8988T (cell line): Measurements from ENCODE around the gene TRPM2.
"Not testable (repeated sequence)": the region's sequence is repeated elsewhere in the genome, so short reads cannot be mapped to it uniquely, and the experiment has no call there.

Experiments used
- DNase-seq: peaks from one replicate; pipeline ENCODE4 v3.0.0; 2011

The TRPM2 gene

DNA sequence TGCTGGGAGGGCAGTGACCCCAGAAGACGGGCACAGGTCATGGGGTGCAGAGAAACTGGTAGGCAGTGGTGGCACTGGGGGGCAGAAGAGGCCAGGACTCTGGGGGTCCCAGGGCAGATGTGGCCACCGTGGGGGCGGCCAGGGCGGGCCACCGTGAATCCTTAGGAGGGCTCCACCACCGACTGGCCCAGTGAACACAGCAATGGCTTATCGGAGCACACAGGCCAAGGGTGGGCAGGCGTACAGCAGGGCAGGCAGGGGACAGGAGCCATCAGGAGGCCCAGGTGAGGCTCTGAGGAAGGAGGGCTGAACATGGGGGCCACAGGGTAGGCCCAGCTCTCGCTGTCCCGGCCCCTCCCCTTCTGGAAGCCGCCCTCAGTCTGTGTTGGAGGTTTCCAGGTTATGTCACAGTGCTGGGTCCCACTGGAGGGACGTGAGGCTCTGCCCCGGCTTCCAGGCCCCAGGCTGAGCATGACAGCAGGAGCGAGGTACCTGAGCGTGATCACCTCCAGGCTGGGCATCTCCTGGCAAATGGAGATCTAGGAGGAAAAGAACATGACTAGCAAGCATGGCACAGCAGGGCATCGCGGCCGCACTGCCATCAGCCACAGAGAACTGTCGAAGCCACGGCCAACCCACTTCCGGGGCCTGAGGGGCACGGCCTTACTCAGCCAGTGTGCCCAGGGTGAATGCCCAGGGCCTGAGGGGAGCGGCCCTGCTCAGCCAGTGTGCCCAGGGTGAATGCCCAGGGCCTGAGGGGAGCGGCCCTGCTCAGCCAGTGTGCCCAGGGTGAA lies 18.0 kb upstream of the TRPM2 start:
- no peak for DNase-seq

GRCh38 chr21:44337449-44337848 lies 16.0 kb upstream of the TRPM2 start:
- DNase-seq, result no peak

DNA sequence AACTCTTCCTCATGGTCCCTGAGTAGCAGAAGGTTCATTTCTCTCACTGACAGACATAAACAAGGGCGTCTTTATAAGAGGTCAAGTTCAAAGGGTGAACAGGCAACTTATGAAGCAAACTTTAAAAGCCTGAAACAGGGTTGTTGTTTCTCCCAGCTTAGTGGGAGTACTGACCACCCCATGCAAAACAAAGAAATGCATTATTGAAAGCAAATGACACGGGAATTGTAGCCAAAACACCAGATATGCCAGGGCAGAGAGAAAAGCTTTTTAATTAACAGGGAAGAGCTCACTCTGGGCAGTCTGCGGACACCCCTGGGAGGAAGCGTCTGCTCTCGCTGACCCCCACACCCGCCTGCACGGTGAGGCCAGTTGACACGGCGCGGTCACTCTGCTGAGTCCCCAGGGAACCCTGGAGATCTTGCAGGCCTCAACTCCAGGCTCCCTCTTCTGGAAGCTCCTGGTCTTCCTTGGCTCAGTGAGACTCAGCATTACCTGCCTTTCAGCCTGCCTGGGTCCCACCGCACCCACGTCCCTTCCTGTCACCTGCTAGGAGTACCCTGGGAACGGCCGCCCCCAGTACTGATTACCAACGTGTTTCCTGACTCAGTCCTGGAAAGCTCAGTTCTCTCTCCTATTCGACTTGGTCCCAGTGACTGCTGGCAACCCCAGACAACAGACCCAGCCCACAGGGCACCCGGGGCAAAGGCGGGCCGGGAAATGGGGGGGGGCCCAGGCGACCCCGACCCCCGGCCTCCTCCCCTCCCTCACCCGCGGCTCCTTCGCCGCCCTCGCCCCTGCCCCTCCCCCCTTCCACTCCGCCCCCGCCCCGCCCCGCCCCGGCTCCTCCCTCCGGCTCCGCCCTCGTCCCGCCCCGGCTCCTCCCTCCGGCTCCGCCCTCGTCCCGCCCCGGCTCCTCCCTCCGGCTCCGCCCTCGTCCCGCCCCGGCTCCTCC lies 15.2 kb upstream of the TRPM2 start:
- no peak for DNase-seq

DNA sequence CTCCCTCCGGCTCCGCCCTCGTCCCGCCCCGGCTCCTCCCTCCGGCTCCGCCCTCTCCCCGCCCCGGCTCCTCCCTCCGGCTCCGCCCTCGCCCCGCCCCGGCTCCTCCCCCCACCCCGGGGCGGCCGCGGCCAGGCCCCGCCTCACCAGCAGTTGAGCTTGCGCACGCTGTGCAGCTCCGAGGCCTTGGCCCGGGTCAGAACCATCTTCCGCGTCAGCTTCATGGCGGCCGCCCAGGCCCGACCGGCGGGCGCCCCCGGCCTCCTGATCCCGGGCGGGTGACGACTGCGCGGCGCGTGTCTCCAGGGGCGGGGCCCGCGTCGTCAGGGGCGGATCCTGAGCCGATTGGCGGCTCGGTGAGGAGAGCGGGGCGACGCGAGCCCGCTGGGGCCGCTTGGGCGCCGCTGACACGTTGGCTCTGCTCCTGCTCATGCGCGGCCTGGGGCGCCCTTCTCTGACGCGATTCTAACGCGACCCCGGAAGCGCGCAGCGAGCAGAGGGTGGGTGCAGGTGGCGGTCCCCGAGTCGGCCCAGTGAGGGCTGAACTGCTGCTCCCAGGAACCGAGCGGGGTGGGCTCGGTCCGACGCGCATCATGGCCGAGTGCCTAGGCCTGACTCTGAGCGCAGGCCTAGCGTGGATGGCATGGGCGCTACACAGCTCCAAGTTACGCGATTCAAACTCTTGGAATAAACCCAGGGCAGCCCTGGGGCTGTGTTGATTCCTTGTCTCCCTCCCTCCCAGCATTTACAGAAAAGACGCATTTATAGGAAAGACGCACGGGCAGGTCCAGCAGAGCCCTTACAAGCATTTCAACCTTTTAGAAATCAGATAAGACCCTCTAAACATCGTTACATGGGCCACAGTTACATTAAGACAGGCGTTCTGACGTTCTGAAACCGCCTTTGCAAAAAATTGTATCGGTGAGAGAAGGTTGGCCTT lies 14.2 kb upstream of the TRPM2 start, which contains the start of gene CFAP410:
CFAP410 (minus strand) TSS at position 420 of the 940 bp plus-strand sequence; CDS start at position 224, 196 bp downstream.
- peak; percentile 90 for DNase-seq

GRCh38 chr21:44341726-44342458 lies 11.5 kb upstream of the TRPM2 start:
- DNase-seq, result not testable (repeated sequence)

DNA sequence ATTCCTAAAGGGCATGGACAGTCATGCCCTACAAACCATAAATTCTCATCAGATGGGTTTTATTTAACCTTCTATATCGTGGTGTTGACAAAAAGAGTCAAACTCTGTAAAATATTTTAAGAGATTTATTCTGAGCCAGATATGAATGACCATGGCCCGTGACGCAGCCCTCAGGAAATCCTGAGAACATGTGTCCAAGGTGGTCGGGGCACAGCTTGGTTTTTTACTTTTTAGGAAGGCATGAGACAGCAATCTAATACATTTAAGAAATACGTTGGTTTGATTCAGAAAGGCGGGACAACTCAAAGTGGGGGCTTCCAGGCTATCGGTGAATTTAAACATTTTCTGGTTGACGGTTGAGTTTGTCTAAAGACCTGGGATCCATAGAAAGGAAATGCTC lies 10.4 kb upstream of the TRPM2 start:
- not testable (repeated sequence) for DNase-seq

GRCh38 chr21:44344541-44345183 lies 8.8 kb upstream of the TRPM2 start:
- DNase-seq, result no peak

DNA sequence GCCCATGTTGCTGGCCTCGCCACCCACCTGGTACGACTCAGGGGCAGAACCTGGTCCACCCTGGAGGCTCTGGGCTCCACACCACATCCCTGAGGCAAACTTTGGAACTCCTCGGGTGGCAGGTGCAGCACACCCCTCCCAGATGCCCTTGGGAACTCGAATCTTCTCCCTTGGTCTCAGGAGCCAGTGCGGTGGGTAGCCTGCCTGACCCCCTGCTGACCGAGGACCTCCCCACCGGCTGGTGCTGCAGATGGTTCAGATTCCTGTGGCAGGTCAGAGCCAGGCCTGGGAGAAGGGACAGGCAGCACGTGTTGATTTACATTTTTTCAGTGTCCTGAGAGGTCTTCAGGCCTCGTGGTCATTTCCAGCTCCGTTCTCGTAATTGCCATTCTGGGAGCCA lies 7.9 kb upstream of the TRPM2 start:
- no peak for DNase-seq

DNA sequence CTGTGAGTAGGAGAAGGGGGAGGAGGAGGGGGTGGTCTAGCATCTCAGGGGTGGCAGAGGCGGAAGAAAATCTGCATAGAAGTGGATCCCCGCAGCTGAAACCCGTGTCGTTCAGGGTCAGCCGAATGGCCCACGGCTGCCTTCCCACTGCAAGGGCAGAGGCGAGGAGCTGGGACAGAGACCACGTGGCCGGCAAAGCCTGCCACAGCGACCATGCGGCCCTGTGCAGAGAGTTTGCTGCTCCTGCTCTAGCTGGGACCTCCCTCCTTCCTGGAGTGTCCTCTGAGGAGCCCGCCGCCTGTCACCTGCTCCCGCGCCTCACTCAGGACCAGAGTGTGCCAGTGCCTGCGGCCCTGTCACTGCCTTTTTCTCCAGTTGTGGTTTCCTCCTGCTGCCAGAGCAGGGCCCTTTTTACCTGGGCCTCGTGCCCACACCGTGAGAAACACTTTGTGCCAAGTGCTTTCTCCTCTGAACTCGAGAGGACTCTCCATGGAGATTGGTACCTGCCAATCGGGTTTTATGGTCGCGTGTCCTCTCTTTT lies 5.4 kb upstream of the TRPM2 start:
- DNase-seq, result no peak

DNA sequence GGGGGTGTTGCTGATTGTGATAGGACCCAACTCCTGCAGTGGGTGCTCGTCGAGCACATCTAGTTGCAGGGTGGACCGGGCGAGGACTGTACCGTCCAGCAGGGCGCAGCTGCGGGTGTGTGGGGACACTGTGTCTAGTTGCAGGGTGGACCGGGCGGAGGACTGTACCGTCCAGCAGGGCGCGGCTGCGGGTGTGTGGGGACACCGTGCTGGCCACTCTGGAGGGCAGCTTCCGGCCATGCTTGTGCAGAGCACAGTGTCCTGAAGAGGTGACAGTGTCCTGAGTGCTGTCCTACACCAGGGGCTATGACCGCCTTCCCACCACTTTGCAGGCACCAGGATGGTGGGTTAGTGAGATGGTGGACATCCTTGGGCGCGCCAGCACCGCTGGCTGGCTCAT lies 4.6 kb upstream of the TRPM2 start:
- no peak for DNase-seq

DNA sequence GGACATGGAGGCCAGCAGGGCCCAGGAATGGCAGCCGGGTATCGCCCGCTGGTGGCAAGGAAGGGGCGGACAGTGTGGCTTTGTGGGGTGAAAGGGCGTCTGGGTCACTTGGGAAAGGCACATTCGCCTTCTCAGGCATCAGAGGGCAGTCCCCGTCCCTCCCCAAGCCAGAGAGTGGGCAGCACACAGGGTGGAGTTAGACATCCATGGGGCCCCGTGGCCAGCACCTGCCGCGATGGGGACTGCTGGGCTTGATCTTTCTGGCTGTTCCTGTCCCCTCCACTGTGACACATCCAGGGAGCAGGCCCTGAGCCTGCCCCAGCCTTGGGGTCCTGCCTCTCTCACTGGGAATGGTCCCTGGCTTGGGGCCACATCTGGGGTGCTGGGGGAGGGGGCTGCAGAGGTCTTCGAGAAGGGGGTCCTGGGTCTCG lies 4.0 kb upstream of the TRPM2 start:
- DNase-seq, result no peak

DNA sequence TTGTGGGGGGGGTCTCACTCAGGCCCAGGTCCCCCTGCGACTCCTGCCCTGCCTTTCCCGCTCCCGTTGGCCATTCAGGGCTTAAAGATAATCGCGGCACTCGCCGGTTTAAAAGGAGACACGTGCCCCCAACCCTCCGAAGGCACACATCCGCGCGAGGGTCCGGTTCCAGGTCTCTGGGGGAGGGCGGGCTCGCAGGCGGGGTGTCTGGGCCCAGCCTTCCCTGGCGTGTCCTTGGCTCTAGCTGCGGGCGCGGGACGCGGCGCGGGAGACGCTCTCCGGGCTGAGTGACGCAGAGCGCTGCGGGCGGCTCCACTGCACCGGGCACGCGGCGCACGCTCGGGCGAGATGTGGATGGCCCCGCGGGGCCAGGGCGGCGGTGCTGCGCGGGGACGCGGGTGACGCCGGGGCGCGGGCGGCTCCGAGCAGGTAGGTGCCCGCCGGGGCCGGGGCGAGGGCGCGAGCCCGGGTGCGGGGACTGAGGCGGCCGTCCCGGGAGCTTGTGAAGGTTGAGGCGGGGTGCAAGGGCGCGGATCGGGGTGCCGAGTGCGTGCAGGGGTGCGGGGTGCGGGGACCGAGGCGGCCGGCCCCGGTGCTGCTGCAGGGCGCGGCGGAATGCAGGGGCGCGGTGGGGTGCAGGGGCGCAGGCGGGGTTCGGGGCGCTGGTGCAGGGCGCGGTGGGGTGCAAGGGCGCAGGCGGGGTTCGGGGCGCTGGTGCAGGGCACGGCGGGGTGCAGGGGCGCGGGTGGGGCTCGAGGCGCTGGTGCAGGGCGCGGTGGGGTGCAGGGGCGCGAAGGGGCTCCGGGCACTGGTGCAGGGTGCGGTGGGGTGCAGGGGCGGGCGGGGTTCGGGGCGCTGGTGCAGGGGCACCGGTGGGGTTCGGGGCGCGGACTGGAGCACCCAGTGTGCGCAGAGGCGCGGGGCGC lies 3.3 kb upstream of the TRPM2 start:
- no peak for DNase-seq

- DNase-seq, result no peak
Observed at GRCh38 chr21:44350773-44351481, 2.5 kb upstream of the TRPM2 start.

GRCh38 chr21:44351535-44352252 lies 1.7 kb upstream of the TRPM2 start:
- DNase-seq, result no peak

DNA sequence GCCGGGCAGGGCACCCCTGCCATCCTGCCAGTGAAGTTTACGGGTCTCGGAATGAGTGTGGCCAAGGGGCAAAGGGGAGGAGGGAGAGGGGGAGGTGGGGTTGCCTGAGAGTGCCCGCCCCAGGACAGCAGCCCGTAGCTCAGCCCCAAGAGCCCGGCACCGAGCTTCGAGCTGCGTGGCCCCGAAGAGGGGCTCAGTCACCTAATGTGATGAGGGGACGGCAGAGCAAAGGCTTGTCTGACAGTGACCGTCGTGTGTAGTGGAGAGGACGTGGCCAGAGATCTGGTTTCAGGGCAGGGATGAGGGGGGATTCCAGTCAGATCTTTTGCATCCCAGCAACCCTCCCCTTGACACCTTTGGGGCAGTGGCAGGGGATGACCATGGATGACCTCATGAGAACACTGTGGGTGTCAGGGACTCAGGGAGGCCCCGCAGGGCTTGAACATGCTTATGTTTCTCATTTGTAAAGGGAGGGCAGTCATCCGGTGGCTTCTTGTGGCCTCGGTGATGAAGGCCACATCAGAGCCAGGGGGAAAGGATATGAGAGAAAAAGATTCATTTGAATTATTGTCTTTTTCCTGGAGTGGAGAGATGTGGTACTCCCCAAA lies 1.1 kb upstream of the TRPM2 start:
- no peak for DNase-seq

DNA sequence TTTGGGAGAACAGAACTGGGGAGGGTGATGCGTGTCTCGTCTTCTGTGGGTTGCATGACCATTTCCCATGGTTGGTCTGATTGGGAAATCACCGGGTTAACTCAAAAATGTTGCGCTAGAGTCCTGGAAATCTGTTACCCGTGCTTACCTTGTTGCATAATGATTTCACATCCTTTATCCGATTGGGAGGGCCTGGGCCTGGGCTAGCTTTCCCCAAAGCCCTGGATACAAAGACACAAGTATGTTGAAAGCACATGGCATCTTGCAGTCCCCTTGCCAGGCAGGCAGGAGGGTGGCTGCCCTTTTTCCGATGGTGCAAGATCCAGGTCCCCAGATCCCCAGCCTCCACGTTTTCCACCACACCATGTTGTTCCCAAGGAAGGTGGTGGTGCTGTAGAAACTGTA lies 582 bp downstream of the TRPM2 start:
- no peak for DNase-seq

GRCh38 chr21:44354775-44355771 lies 1.7 kb downstream of the TRPM2 start:
- no peak for DNase-seq
